Head of caudate nucleus (tissue), 42 donors: Measurements from ENCODE around the gene MOSMO.

ENCODE experiments used
- DNase-seq, 42 donors: peaks; one replicate each; pipeline versions ENCODE4 v3.0.0 to v3.0.0-alpha.2; 2020 to 2021; ENCODE audit warnings: mixed read lengths in 7 of 42
- intact Hi-C: fragments of 100-400 bp; cut with DNase I; formaldehyde crosslinking; loops from one replicate; pipeline ENCODE4 v1.15.0; 2022

Gene MOSMO

DNA sequence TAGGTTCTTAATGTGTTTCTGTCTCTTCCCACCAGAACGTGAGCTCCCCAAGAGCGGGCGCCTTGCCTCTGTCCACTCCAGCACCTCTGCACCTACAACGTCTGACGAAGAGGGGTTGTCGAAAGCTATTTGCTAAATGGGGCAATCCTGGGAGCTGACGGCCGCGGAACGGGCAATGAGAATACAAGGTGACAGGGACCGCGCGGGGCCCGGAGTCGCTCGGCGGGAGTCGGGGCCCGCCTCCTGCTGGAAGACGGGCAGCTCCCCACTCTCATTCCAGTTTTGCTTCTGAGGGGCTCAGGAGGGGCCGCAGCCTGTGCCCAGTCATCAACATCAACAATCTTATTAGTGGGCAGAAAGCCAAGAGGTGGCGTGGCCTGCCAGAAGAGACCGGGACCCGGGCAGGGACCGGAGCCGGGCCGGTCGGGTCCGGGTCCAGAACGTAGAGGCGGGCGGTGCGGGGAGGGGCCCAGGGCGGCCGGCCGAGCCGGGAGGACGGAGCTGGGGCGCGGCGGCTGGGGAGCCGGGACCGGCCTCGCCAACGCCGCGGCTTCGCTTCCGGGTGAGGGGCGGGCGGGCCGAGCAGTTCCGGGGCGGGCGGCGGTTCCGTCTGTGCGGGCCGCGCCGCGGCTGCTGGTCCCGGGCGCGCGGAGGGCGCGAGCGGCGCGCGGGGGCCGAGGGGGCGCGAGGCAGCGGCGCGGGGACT, at the start of gene MOSMO:
Gene MOSMO (plus strand): TSS at position 603 of the 706 bp plus-strand sequence. CDS start 191 bp downstream, outside the sequence.
- intact Hi-C loops: loop anchor here (5.0 kb wide), 1 partner anchor 295 kb away; no protein-coding TSS in a partner anchor

DNA sequence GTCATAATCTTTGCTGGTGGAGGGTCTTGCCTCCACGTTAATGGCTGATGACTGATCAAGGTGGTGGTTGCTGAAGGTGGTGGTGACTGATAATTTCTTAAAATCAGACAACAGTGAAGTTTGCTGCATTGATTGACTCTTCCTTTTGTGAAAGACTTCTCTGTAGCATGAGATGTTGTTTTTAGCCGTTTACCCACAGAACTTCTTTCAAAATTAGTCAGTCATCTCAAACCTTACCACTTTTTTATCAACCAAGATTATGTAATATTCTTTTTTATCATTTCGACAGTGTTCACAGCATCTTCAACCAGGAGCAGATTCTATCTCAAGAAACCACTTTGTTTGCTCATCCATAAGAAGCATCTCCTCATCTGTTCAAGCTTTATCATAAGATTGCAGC, 48.9 kb upstream of the MOSMO start:
- DNase-seq: no peak
- intact Hi-C loops: loop anchor here (5.0 kb wide), 1 partner anchor 338 kb away; the partner anchor contains the start of gene POLR3E

More for the DNA sequence above, at the start of gene MOSMO:
- peak; percentile 52 to 92 (median 84) for DNase-seq

DNA sequence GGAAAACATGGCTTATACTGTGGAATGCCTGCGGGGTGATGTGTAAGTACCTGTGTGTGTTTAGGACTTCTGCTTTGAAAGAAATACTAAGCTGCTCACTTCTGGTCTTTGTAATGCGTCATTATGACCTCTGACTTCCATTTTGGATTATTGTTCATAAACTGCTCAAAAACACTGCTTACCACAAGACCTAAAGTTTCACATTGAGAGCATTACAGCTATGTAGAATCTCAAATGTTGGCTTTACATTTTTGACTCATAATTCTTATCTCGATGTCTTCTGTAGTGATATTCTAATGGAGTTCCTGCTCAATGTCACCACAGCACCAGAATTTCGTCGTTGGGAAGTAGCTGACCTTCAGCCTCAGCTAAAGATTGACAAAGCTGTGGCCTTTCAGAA, 45.4 kb upstream of the MOSMO start:
- DNase-seq: no peak
- intact Hi-C loops: no loop called here

DNA sequence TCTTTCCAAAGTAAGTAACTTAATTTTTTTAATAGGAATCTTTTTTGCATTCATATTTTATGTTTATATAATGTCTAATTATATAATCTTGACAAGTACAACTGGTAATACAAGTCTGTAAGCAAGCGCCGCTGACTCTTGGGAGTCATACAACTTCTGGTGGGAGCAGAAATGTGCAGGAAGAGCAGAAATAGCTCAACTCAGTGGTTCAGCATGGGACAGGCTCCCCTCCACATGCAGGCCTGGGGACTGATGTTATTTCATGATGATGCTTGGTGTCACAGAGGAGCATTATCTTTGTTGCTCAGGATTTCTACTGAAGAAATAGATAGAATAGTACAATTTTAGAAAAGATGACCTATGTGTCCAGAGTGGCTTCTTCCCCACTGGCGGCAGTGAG, 44.0 kb upstream of the MOSMO start:
- no peak for DNase-seq
- intact Hi-C loops: no loop called here

DNA sequence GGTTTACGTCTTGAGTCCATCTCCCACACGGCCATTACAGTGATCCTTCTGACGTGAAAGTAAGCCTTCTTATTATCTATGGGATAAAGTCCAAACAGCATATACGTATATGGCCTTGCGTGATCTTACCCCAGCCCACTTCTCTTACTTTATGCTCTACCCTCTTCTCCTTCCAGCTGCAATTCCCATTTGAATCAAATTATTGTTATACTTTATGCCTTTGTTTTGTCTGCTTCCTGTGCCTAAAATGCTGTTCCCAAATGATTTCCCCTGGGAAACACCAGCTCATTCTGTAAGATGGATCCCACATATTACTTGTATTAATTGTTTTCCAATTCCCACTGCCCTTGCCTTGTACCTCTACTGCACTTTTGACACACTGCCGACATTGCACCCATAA, 43.6 kb upstream of the MOSMO start:
- DNase-seq: no peak
- intact Hi-C loops: no loop called here

DNA sequence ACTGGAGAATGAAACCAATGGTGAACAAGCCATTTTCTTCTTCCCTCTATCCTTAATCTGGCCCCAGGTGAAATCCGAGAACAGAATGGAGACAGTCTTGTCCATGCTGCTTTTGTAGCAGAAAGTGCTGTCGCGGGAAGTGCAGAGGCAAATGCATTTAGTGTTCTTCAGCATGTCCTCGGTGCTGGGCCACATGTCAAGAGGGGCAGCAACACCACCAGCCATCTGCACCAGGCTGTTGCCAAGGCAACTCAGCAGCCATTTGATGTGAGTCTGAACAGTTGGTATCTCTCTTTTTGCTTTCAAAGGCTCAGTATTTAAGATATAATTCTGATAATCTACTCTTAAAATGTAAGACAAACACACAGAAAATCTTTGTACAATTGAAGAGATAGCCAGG, 36.1 kb upstream of the MOSMO start:
- no peak for DNase-seq
- intact Hi-C loops: no loop called here

DNA sequence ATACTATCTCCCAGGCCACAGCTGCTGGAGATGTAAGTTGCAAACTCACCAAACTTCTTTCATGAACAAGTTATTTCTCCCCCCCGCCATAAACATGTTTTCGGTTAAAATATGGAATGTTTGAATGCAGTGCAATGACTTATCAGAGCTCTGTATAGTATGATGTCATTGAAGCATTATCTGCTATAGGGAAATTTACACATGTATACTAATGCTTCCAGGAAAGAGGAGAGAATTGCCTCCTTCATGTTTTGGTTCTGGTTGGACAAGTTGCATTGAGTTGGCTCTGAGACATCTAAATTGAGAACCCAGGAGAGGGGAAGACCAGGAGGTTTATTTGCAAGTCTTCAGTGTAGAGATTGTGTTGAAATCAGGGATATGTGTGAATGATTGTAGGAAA, 34.0 kb upstream of the MOSMO start:
- intact Hi-C loops: no loop called here
- no peak for DNase-seq

DNA sequence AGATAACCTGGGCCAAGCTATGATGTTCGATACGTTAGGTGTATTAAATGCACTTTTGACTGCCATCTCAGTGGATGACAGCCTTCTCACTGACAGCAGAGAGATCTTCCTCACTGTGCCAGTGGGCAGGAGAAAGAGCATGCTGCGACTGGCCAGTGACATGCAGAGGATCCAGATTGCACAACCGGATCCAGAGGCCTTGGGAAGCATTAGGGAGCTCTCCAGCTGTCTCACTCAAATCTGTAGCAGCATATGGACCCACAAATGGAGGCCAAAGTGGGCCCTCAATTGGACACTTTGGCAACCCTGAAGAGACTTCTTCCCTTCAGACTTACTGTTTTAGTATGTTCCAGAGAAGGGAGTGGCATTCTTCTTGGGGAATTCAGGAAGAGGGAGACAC, 27.9 kb upstream of the MOSMO start:
- intact Hi-C loops: no loop called here

DNA sequence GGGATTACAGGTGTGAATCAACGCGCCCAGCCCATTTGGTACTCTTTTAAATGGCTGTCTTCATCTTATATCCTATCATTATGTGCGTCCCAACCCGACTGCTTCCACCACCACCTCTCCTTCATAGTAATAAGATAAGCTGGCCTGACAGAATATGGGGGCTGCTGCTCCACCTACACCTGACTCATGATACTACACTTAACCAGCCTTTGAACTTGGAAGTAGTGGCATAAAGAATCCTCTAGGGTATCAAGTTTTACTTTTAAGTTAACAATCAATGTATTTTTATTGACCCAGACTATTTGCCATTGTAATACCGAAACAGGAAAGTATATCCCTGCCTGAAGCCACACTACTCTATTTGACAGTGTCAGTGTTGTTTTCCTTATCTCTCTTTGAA, 25.8 kb upstream of the MOSMO start:
- peak in 3 of 42 donors; percentile 15 to 41 (median 19) for DNase-seq
- intact Hi-C loops: no loop called here

More for the DNA sequence above, 27.9 kb upstream of the MOSMO start:
- no peak for DNase-seq

DNA sequence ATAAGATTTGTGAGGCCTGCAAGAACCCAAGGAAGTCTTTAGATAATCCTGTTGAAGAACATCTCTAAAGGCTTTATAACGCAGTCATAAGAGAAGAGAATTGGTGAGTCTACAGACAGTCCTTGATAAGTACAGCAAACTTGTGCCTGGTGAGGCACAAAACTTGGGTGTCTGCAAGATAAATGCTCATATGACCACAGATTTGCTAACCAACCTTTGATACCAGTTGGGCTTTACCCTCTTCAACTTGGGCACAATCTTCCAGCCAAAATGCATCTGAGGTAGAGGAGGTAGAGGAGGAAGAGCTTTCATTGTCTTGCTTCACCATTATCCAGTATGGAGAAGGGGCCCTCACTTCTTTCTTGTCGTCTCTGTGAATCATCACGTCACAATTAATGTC, 23.8 kb upstream of the MOSMO start:
- intact Hi-C loops: no loop called here
- no peak for DNase-seq

DNA sequence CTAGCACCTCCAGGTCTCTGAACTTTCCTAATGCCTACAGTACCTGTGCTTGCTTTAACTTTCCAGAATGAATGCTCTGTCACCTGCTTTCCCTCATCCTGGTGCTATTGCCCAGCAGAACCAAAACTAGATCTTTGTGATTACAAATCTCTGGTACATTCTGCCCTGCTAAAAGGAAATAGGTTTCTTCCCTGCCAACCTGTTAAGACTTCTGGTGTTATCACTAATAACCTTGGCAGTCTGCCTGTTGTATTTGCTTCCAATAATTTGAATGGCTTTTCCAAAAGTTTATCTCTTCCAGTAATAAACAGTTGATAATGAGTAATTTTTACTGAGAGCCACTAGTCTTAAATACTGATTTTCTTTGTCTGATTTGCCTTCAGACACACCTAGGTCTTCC, 22.4 kb upstream of the MOSMO start:
- no peak for DNase-seq
- intact Hi-C loops: no loop called here

DNA sequence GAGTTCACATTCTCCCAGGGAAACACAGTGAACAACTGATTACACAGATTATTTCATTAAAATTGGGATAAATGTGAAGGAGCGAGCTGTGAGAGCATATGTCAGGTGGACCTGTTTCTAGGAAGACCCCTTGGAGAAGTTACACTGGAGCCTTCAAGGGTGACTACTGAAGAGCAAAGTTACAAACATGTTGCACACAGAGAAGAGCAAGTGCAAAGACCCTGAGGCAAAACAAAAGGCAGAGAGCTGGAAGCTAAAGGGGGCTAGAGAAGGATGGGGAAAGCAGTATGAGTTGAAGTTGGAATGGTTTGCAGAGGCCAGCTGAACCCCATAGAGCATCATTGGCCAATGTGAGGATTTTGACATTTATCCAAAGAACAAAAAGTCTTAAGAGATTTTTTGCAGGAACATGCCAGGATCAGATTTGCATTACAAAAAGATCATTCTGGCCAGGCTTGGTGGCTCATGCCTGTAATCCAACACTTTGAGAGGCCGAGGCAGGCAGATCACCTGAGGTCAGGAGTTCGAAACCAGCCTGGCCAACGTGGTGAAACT, 21.1 kb upstream of the MOSMO start:
- DNase-seq: no peak
- intact Hi-C loops: no loop called here

DNA sequence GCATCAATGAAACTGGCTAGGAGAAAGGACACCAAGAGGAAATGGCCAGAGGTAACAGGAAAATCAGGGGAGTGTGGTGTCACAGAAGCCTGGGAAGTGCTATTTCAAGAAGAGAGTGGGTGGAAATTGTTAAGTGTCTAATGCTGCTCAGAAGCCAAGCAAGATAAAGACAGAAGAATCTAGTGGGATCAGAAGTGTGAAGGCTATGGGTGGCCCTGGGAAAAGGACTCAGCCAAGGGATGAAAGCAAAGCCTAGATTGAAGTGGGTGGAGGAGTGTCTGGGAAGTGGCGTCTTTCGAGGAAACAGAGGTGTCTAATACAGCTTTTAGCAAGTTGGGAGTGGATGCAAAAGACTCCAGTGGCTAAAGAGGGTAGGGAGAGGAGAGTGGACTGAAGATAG, 20.4 kb upstream of the MOSMO start:
- no peak for DNase-seq
- intact Hi-C loops: no loop called here

DNA sequence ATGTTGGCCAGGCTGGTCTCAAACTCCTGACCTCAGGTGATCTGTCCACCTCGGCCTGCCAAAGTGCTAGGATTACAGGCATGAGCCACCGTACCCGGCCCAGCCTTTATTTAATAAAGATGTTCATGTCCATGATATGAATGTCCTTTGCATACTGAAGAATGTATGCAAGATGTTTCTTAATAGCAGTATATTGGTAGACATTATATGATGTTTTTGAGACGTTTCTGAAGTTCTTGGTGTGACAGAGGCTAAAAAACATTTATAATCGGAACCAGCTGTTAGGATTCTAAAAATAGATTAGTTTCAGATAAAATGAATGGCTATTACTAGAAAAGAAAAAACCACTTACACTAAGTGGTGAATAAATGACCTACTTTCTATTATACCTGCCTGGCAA, 18.8 kb upstream of the MOSMO start:
- no peak for DNase-seq
- intact Hi-C loops: no loop called here

DNA sequence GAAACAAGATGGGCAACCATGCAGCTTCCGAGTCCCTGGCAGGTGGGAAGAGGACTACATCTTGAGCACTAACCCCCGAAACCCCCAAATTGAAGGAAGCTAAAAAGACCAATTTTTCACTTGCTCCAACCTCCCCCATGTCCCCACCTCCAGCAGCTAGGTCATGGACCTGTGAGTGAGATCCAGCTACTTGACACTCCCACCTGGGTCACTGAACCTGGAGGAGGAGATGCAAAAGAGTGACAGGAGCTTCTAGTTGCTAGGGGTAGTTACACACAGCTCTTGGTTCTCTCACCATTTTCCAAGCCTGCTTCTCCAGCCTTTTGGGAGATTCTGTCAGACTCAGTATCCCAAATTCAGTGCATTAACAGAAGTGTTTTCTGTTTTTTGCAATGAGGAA, 18.2 kb upstream of the MOSMO start:
- intact Hi-C loops: no loop called here
- DNase-seq: no peak

DNA sequence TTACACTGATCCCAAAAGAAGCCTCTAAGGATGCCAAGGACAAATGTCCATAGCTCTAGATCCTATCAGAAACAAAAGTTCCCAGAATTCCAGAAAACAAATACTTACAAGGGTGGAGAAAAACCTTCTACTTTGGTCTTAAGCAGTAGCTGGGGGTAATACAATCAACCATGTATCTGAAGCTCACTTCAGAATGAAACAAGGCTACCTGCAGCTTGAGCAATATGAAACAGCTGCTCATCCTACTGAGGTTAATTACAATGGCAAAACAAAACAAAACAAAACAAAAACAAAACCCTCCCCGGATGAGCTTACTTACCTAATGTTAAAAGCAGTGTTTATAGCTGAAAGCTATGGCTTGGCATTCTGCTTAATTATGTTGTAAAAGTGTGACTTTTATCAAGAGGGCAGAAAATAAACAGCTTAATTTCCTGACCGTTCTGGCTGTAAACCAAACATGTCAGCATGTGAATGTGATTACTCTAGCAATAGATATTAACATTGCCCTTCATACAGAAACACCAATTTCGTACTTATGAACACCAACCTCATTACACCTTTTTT, 17.4 kb upstream of the MOSMO start:
- intact Hi-C loops: no loop called here
- no peak for DNase-seq

DNA sequence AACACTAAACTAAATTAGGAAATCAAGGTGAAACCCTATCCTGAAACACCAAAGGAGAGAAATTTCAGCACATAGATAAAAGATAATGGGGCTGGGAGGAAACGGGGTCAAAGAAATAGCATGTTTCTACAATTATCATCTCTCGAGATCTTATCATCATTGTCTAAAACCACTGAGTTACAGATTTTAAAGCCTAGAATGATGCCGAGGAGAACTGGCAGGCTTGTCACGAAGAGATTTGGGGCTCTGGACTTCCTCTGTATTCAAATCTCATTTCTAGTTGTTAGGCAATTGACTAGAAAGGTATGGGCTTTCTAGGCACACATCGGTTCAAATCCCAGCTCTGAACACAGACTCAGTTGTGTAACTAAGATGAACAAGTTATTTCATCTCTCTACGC, 16.3 kb upstream of the MOSMO start:
- no peak for DNase-seq
- intact Hi-C loops: no loop called here

DNA sequence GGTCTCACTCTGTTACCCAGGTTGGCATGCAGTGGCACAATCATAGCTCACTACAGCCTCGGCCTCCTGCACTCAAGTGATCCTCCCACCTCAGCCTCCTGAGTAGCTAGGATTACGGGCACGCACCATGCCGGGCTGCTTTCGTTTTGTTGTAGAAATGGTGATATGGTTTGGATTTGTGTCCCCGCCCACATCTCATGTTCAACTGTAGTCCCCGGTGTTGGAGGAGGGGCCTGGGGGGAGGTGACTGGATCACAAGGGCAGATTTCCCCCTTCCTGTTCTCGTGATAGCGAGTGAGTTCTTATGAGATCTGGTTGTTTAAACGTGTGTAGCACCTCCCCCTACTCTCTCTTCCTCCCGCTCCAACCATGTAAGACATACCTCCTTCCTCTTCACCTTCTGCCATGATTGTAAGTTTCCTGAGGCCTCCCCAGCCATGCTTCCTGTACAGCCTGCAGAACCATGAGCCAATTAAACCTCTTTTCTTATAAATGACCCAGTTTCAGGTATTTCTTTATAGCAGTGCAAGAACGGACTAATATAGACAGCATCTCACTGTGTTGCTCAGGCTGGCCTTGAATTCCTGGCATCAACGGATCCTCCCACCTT, 12.9 kb upstream of the MOSMO start:
- intact Hi-C loops: no loop called here
- no peak for DNase-seq

DNA sequence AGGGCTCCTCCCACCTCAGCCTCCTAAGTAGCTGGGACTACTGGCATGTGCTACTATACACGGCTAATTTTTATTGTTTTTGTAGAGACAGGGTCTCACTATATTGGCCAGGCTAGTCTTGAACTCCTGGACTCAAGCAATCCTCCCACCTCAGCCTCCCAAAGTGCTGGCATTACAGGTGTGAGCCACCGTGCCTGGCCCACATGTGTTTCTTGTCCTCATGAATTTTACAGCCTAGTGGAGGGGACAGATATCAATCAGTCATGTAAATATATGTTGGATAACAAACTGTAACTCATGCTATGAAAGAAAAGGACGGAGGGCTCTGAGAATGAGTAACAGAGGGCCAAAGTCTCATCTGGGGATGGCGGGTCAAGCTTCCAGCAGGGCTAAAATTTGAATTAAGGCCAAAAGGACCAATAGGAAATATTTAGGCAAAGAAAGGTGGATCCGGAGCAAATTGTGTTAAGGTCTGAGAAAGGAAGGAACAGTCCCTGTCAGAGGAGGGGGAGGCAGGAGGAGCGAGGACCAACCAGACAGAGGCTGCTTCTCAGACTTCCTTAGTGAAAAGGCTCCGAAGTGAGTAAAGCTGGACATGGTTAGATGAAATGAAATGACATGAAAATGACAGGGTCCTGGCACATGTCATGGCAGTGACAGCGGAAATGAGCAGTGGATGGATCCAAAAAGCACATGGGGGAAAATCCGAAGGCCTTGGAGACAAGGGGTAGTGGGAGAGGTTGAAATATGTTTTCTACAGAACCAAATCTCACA, 10.8 kb upstream of the MOSMO start:
- intact Hi-C loops: no loop called here
- DNase-seq: no peak
